WTC11 (cell line): ENCODE measurements around the gene SERPINB4. TPM values are rescaled to one million over a fixed set of nuclear protein-coding genes. Genes with fewer than 3 reads are reported as not detected.

ENCODE experiments used
- ATAC-seq: fragments of 200-7000 bp; cut with Tn5 transposase; 2 replicates; pipeline ENCODE4 v1.10.0; 2021; ENCODE audit warnings: mild to moderate bottlenecking, moderate library complexity
- CTCF ChIA-PET: fragments of 300-600 bp; sonication (Branson Sonifier 250); formaldehyde crosslinking; loops from one replicate; lab custom pipeline; 2021; ENCODE audit warnings: antibody characterized with exemption; lab: Charles Lee
- POLR2A ChIA-PET: fragments of 350-600 bp; sonication (Branson Sonifier 250); formaldehyde crosslinking; loops from one replicate; lab custom pipeline; 2021; ENCODE audit warnings: antibody characterized with exemption; lab: Charles Lee
- DNase-seq: peaks from one replicate; pipeline ENCODE4 v3.0.0; 2021; ENCODE audit warnings: low spot score
- H3K27ac Mint-ChIP-seq: 2 replicates; pipeline ENCODE4 v1.8.0; 2021; ENCODE audit warnings: mixed read lengths
- H3K27me3 Mint-ChIP-seq: 2 replicates; pipeline ENCODE4 v1.8.0; 2021; ENCODE audit warnings: low read depth, mild to moderate bottlenecking, moderate library complexity, mixed read lengths
- H3K36me3 Mint-ChIP-seq: 2 replicates; pipeline ENCODE4 v1.8.0; 2021; ENCODE audit warnings: mixed read lengths
- H3K4me1 Mint-ChIP-seq: 2 replicates; pipeline ENCODE4 v1.8.0; 2022; ENCODE audit warnings: mixed read lengths
- H3K4me3 Mint-ChIP-seq: 2 replicates; pipeline ENCODE4 v1.8.0; 2021; ENCODE audit warnings: mild to moderate bottlenecking, moderate library complexity, mixed read lengths
- H3K9me3 Mint-ChIP-seq: 2 replicates; pipeline ENCODE4 v1.8.0; 2021; ENCODE audit warnings: mixed read lengths
- ATF1 ChIP-seq: sonication (generic); formaldehyde crosslinking; IDR thresholded peaks from 2 replicates; pipeline ENCODE4 v1.8.1; 2023; ENCODE audit warnings: mild to moderate bottlenecking, moderate library complexity, missing genetic modification reagents
- E2F1 ChIP-seq: sonication (generic); formaldehyde crosslinking; IDR thresholded peaks from 2 replicates; pipeline ENCODE4 v1.8.0; 2022; ENCODE audit warnings: mild to moderate bottlenecking, missing genetic modification reagents
- ELF4 ChIP-seq: sonication (generic); formaldehyde crosslinking; IDR thresholded peaks from 2 replicates; pipeline ENCODE4 v1.8.1; 2022; ENCODE audit warnings: low read depth, mild to moderate bottlenecking, moderate library complexity, missing genetic modification reagents
- FOXK1 ChIP-seq: sonication (generic); formaldehyde crosslinking; IDR thresholded peaks from 2 replicates; pipeline ENCODE4 v1.8.0; 2022; ENCODE audit warnings: mild to moderate bottlenecking, moderate library complexity, missing genetic modification reagents
- GRHL2 ChIP-seq: fragments of 250-450 bp; sonication (Bioruptor Pico); IDR thresholded peaks from 2 replicates; pipeline ENCODE4 v1.8.0; 2022; ENCODE audit warnings: mild to moderate bottlenecking, moderate library complexity; ENCODE audit not compliant: insufficient replicate concordance, severe bottlenecking
- HMGXB4 ChIP-seq: sonication (generic); formaldehyde crosslinking; IDR thresholded peaks from 2 replicates; pipeline ENCODE4 v1.8.1; 2023; ENCODE audit warnings: mild to moderate bottlenecking, moderate library complexity, missing genetic modification reagents
- NFATC4 ChIP-seq: fragments of 250-450 bp; sonication (Bioruptor Pico); IDR thresholded peaks from 2 replicates; pipeline ENCODE4 v1.9.0; 2021; ENCODE audit warnings: mild to moderate bottlenecking
- NFE2L1 ChIP-seq: sonication (generic); formaldehyde crosslinking; IDR thresholded peaks from 2 replicates; pipeline ENCODE4 v1.8.1; 2023; ENCODE audit warnings: missing genetic modification reagents
- NR1H2 ChIP-seq: sonication (generic); formaldehyde crosslinking; IDR thresholded peaks from 2 replicates; pipeline ENCODE4 v1.9.0; 2021; ENCODE audit warnings: mild to moderate bottlenecking, moderate library complexity, missing genetic modification reagents
- NR2C2 ChIP-seq: sonication (generic); formaldehyde crosslinking; IDR thresholded peaks from 2 replicates; pipeline ENCODE4 v1.8.0; 2022; ENCODE audit warnings: mild to moderate bottlenecking, missing genetic modification reagents
- OVOL2 ChIP-seq: fragments of 250-450 bp; sonication (Bioruptor Pico); IDR thresholded peaks from 2 replicates; pipeline ENCODE4 v1.9.0; 2021; ENCODE audit warnings: mild to moderate bottlenecking, borderline replicate concordance
- PREB ChIP-seq: sonication (generic); formaldehyde crosslinking; IDR thresholded peaks from 2 replicates; pipeline ENCODE4 v1.8.1; 2022; ENCODE audit warnings: mild to moderate bottlenecking, missing genetic modification reagents, moderate library complexity, borderline replicate concordance
- PRRX2 ChIP-seq: fragments of 250-450 bp; sonication (Bioruptor Pico); IDR thresholded peaks from 2 replicates; pipeline ENCODE4 v1.8.0; 2021; ENCODE audit warnings: mild to moderate bottlenecking
- TEAD4 ChIP-seq: sonication (generic); formaldehyde crosslinking; IDR thresholded peaks from 2 replicates; pipeline ENCODE4 v1.8.0; 2022; ENCODE audit warnings: mild to moderate bottlenecking, missing genetic modification reagents
- ZBTB21 ChIP-seq: sonication (generic); formaldehyde crosslinking; IDR thresholded peaks from 2 replicates; pipeline ENCODE4 v1.8.1; 2023; ENCODE audit warnings: mild to moderate bottlenecking, missing genetic modification reagents, borderline replicate concordance
- total RNA-seq: library from RNA; stranded (reverse); gene quantifications from 3 replicates; pipeline ENCODE4 v1.2.3, GENCODE V29; 2021
- TF ChIP-seq, protein P1 (sequence below): sonication (generic); formaldehyde crosslinking; IDR thresholded peaks from 2 replicates; pipeline ENCODE4 v1.8.1; 2023; ENCODE audit warnings: mild to moderate bottlenecking, missing genetic modification reagents, borderline replicate concordance
- TF ChIP-seq, protein P2 (sequence below): sonication (generic); formaldehyde crosslinking; IDR thresholded peaks from 2 replicates; pipeline ENCODE4 v1.8.1; 2022; ENCODE audit warnings: mild to moderate bottlenecking, moderate library complexity, missing genetic modification reagents

SERPINB4 gene
- total RNA-seq, 1 experiment from 2014 or later = 1.3 TPM

DNA sequence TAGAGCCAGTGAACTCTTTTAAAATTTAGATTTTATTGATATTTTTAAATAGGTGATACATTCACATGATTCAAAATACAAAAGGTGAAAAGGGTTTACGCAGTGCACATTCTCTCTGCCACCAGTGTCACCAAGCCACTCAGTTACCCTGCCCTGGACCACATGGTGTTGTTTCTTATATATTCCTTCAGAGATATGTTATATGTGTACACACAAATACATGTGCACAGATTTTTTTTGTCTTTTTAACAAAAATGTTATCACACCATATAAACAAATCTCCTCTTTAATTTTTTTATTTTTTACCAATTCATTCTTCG is 26.2 kb downstream of the SERPINB4 start (continued):
- TF ChIP-seq NR1H2 (CRISPR knock-in tag) (no peak), OVOL2 (CRISPR knock-in tag) (no peak), ELF4 (no peak), FOXK1 (CRISPR knock-in tag) (no peak), ZBTB21 (CRISPR knock-in tag) (no peak)
- TF ChIP-seq, protein P1, sequence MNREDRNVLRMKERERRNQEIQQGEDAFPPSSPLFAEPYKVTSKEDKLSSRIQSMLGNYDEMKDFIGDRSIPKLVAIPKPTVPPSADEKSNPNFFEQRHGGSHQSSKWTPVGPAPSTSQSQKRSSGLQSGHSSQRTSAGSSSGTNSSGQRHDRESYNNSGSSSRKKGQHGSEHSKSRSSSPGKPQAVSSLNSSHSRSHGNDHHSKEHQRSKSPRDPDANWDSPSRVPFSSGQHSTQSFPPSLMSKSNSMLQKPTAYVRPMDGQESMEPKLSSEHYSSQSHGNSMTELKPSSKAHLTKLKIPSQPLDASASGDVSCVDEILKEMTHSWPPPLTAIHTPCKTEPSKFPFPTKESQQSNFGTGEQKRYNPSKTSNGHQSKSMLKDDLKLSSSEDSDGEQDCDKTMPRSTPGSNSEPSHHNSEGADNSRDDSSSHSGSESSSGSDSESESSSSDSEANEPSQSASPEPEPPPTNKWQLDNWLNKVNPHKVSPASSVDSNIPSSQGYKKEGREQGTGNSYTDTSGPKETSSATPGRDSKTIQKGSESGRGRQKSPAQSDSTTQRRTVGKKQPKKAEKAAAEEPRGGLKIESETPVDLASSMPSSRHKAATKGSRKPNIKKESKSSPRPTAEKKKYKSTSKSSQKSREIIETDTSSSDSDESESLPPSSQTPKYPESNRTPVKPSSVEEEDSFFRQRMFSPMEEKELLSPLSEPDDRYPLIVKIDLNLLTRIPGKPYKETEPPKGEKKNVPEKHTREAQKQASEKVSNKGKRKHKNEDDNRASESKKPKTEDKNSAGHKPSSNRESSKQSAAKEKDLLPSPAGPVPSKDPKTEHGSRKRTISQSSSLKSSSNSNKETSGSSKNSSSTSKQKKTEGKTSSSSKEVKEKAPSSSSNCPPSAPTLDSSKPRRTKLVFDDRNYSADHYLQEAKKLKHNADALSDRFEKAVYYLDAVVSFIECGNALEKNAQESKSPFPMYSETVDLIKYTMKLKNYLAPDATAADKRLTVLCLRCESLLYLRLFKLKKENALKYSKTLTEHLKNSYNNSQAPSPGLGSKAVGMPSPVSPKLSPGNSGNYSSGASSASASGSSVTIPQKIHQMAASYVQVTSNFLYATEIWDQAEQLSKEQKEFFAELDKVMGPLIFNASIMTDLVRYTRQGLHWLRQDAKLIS = no peak

- ATAC-seq (peak; percentile 61), DNase-seq (no peak)
- Mint-ChIP-seq H3K27ac (no peak overlapping the region), H3K4me3 (no peak overlapping the region), H3K4me1 (peaks cover 17% of the 10 kb centered on the region), H3K9me3 (peaks cover 12% of the 10 kb centered on the region)
- CTCF ChIA-PET = interaction anchor here (1.3 kb wide), 1 partner anchor 124 kb away, joined by 6 read pairs; no protein-coding TSS in a partner anchor
- no peak for TF ChIP-seq OVOL2 (CRISPR knock-in tag)
- TF ChIP-seq NFATC4 (CRISPR knock-in tag) = no peak
- no peak for TF ChIP-seq PRRX2
- TF ChIP-seq TEAD4 (CRISPR knock-in tag) = no peak
- TF ChIP-seq, protein P2, sequence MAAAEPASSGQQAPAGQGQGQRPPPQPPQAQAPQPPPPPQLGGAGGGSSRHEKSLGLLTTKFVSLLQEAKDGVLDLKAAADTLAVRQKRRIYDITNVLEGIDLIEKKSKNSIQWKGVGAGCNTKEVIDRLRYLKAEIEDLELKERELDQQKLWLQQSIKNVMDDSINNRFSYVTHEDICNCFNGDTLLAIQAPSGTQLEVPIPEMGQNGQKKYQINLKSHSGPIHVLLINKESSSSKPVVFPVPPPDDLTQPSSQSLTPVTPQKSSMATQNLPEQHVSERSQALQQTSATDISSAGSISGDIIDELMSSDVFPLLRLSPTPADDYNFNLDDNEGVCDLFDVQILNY (CRISPR knock-in tag) = no peak
- no peak for TF ChIP-seq PREB (CRISPR knock-in tag)
- no peak for TF ChIP-seq GRHL2 (CRISPR knock-in tag)
- TF ChIP-seq ELF4 = no peak
- no peak for TF ChIP-seq FOXK1 (CRISPR knock-in tag)
- TF ChIP-seq E2F1 (CRISPR knock-in tag) = no peak
- TF ChIP-seq ATF1 (CRISPR knock-in tag) = no peak
- TF ChIP-seq, protein P1 = no peak
- no peak for TF ChIP-seq NFE2L1 (CRISPR knock-in tag)
- no peak for TF ChIP-seq NR2C2 (CRISPR knock-in tag)
- no peak for TF ChIP-seq HMGXB4 (CRISPR knock-in tag)
- TF ChIP-seq, all 79 proteins: peak for 0
- Mint-ChIP-seq H3K27me3 (no peaks in the 10 kb centered on the region), H3K36me3 (no peaks in the 10 kb centered on the region)
- POLR2A ChIA-PET = no interaction called here
Observed at GRCh38 chr18:63617049-63617914, 26.8 kb downstream of the SERPINB4 start.
